Measurements from ENCODE around the gene FYTTD1. TPM values are rescaled to one million over a fixed set of nuclear protein-coding genes. Genes with fewer than 3 reads are reported as not detected.

Gene FYTTD1
- total RNA-seq, 1 experiment from 2014 or later = 23.7 TPM

DNA sequence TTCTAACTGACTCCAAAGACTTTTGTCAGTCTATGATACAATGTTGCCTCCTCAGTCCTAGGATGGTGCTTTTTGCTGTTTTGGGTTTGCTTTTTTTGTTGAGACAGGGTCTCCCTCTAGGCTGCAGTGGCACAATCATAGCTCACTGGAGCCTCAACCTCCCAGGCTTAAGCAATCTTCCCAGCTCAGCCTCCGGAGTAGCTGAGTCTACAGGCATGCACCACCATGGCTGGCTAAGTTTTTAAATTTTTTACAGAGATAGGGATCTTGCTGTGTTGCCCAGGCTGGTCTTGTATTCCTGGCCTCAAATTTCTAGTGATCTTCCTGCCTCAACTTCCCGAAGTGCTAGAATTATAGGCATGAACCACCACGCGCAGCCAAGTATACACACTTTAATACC, 35.4 kb upstream of the FYTTD1 start:
- no peak for TF ChIP-seq ZNF263 (CRISPR knock-in tag; IDR thresholded peaks at IDR 0.05; ENCODE audit: low read depth)
- TF ChIP-seq ZNF232 (CRISPR knock-in tag; IDR thresholded peaks at IDR 0.05) = no peak
- TF ChIP-seq FOXK1 (CRISPR knock-in tag; IDR thresholded peaks at IDR 0.05) = no peak
- TF ChIP-seq ETV6 (CRISPR knock-in tag; IDR thresholded peaks at IDR 0.05) = no peak
- Mint-ChIP-seq H3K36me3 (peaks cover 22% of the 10 kb centered on the region), H3K4me1 (peaks cover 5% of the 10 kb centered on the region), H3K27me3 (ENCODE audit: low read depth) (no peaks in the 10 kb centered on the region), H3K27ac (no peak overlapping the region), H3K4me3 (no peak overlapping the region), H3K9me3 (peaks cover 4% of the 10 kb centered on the region; the same call in 1 of the 2 replicates)
- no peak for DNase-seq (ENCODE audit: low spot score)
- POLR2A ChIA-PET = no interaction called here
- ATAC-seq = no peak
- CTCF ChIA-PET = no interaction called here

DNA sequence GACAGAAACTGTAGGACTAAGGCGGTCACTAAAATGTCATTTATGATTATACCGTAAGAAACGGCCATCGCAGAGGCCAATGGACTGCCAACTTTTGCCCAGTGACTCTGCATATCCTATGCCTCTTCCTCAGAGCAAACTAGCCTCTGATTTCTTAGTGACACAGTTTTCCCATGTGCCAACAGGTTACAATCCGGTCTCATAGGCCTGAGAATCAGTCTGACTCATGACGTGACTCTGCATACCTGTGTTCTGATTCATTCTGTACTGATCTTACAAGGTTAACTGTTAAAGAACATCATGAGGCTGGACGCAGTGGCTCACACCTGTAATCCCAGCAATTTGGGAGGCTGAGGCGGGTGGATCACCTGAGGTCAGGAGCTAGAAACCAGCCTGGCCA, 30.8 kb upstream of the FYTTD1 start:
- Mint-ChIP-seq H3K27me3 (ENCODE audit: low read depth) (no peaks in the 10 kb centered on the region), H3K9me3 (peaks cover 17% of the 10 kb centered on the region), H3K4me1 (no peaks in the 10 kb centered on the region), H3K4me3 (no peak overlapping the region), H3K36me3 (peaks cover 32% of the 10 kb centered on the region), H3K27ac (no peak overlapping the region)
- DNase-seq (ENCODE audit: low spot score) (no peak), ATAC-seq (no peak)
- POLR2A ChIA-PET = interaction anchor here (0.6 kb wide), 1 partner anchor 35 kb away, joined by 6 read pairs; no protein-coding TSS in a partner anchor
- CTCF ChIA-PET = interaction anchor here (0.6 kb wide), 1 partner anchor 1180 kb away, joined by 4 read pairs; no protein-coding TSS in a partner anchor
- TF ChIP-seq HMGA2 (CRISPR knock-in tag; IDR thresholded peaks at IDR 0.05) (no peak), SOX15 (CRISPR knock-in tag; IDR thresholded peaks at IDR 0.05) (no peak), NR3C1 (CRISPR knock-in tag; conservative IDR thresholded peaks at IDR 0.05; ENCODE audit: low read depth) (no peak), RELA (CRISPR knock-in tag; IDR thresholded peaks at IDR 0.05; ENCODE audit: borderline replicate concordance) (no peak), ESRRA (CRISPR knock-in tag; IDR thresholded peaks at IDR 0.05; ENCODE audit: borderline replicate concordance) (no peak), TCF7 (CRISPR knock-in tag; IDR thresholded peaks at IDR 0.05; ENCODE audit: low read depth) (no peak), ATF1 (CRISPR knock-in tag; IDR thresholded peaks at IDR 0.05) (no peak), ZNF138 (CRISPR knock-in tag; conservative IDR thresholded peaks at IDR 0.05) (no peak), ZNF423 (CRISPR knock-in tag; IDR thresholded peaks at IDR 0.05) (no peak), ETV6 (CRISPR knock-in tag; IDR thresholded peaks at IDR 0.05) (no peak), JUN (CRISPR knock-in tag; IDR thresholded peaks at IDR 0.05) (no peak), FOXK1 (CRISPR knock-in tag; IDR thresholded peaks at IDR 0.05) (no peak)
- TF ChIP-seq, protein P1, sequence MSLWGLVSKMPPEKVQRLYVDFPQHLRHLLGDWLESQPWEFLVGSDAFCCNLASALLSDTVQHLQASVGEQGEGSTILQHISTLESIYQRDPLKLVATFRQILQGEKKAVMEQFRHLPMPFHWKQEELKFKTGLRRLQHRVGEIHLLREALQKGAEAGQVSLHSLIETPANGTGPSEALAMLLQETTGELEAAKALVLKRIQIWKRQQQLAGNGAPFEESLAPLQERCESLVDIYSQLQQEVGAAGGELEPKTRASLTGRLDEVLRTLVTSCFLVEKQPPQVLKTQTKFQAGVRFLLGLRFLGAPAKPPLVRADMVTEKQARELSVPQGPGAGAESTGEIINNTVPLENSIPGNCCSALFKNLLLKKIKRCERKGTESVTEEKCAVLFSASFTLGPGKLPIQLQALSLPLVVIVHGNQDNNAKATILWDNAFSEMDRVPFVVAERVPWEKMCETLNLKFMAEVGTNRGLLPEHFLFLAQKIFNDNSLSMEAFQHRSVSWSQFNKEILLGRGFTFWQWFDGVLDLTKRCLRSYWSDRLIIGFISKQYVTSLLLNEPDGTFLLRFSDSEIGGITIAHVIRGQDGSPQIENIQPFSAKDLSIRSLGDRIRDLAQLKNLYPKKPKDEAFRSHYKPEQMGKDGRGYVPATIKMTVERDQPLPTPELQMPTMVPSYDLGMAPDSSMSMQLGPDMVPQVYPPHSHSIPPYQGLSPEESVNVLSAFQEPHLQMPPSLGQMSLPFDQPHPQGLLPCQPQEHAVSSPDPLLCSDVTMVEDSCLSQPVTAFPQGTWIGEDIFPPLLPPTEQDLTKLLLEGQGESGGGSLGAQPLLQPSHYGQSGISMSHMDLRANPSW (CRISPR knock-in tag; conservative IDR thresholded peaks at IDR 0.05; ENCODE audit: low read depth) = no peak
- TF ChIP-seq, protein P2, sequence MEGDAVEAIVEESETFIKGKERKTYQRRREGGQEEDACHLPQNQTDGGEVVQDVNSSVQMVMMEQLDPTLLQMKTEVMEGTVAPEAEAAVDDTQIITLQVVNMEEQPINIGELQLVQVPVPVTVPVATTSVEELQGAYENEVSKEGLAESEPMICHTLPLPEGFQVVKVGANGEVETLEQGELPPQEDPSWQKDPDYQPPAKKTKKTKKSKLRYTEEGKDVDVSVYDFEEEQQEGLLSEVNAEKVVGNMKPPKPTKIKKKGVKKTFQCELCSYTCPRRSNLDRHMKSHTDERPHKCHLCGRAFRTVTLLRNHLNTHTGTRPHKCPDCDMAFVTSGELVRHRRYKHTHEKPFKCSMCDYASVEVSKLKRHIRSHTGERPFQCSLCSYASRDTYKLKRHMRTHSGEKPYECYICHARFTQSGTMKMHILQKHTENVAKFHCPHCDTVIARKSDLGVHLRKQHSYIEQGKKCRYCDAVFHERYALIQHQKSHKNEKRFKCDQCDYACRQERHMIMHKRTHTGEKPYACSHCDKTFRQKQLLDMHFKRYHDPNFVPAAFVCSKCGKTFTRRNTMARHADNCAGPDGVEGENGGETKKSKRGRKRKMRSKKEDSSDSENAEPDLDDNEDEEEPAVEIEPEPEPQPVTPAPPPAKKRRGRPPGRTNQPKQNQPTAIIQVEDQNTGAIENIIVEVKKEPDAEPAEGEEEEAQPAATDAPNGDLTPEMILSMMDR (IDR thresholded peaks at IDR 0.05) = no peak
- TF ChIP-seq, protein P3, sequence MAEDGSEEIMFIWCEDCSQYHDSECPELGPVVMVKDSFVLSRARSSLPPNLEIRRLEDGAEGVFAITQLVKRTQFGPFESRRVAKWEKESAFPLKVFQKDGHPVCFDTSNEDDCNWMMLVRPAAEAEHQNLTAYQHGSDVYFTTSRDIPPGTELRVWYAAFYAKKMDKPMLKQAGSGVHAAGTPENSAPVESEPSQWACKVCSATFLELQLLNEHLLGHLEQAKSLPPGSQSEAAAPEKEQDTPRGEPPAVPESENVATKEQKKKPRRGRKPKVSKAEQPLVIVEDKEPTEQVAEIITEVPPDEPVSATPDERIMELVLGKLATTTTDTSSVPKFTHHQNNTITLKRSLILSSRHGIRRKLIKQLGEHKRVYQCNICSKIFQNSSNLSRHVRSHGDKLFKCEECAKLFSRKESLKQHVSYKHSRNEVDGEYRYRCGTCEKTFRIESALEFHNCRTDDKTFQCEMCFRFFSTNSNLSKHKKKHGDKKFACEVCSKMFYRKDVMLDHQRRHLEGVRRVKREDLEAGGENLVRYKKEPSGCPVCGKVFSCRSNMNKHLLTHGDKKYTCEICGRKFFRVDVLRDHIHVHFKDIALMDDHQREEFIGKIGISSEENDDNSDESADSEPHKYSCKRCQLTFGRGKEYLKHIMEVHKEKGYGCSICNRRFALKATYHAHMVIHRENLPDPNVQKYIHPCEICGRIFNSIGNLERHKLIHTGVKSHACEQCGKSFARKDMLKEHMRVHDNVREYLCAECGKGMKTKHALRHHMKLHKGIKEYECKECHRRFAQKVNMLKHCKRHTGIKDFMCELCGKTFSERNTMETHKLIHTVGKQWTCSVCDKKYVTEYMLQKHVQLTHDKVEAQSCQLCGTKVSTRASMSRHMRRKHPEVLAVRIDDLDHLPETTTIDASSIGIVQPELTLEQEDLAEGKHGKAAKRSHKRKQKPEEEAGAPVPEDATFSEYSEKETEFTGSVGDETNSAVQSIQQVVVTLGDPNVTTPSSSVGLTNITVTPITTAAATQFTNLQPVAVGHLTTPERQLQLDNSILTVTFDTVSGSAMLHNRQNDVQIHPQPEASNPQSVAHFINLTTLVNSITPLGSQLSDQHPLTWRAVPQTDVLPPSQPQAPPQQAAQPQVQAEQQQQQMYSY (CRISPR knock-in tag; IDR thresholded peaks at IDR 0.05) = no peak
